Stomach (tissue), 9 donors: ENCODE data around the gene C9orf72. TPM values are rescaled to one million over a fixed set of nuclear protein-coding genes. Genes with fewer than 3 reads are reported as not detected.

Experiments used
- DNase-seq, 2 donors: peaks; one replicate each; pipeline versions ENCODE4 v3.0.0 to v3.0.0-alpha.2; 2013 to 2019
- H3K27ac ChIP-seq, 5 donors: fragments of 200-600 bp in 4 of 5; sonication (generic) in 4 of 5; one replicate each; pipeline ENCODE4 v1.5.1; 2013 to 2019; ENCODE audit warnings: mild to moderate bottlenecking in 1 of 5, moderate library complexity in 1 of 5
- H3K27me3 ChIP-seq, 3 donors: fragments of 200-600 bp; sonication (generic); one replicate each; pipeline ENCODE4 v1.5.1; 2017 to 2019; ENCODE audit warnings: mixed run types in 1 of 3
- H3K36me3 ChIP-seq, 4 donors: fragments of 200-600 bp; sonication (generic); 1 replicate in 3 of 4; 2 replicates in 1 of 4; pipeline ENCODE4 v1.5.1; 2016 to 2019
- H3K4me1 ChIP-seq, 4 donors: fragments of 200-600 bp; sonication (generic); one replicate each; pipeline ENCODE4 v1.5.1; 2016 to 2019
- H3K4me3 ChIP-seq, 4 donors: fragments of 200-600 bp; sonication (generic) in 3 of 4; one replicate each; pipeline ENCODE4 v1.5.1; 2016 to 2019; ENCODE audit warnings: mild to moderate bottlenecking in 1 of 4
- H3K9me3 ChIP-seq, 4 donors: fragments of 200-600 bp; sonication (generic); one replicate each; pipeline ENCODE4 v1.5.1; 2016 to 2019
- CTCF ChIP-seq, 7 experiments: fragments of 450-650 bp in 4 of 7; fragments of 200-600 bp in 3 of 7; sonication (generic) in 3 of 7; IDR thresholded peaks; one replicate each; pipeline ENCODE4 v1.5.1; 2016 to 2019; ENCODE audit warnings: antibody characterized with exemption in 7 of 7, control low read depth in 2 of 7, mild to moderate bottlenecking in 1 of 7
- EP300 ChIP-seq: sonication (generic); formaldehyde crosslinking; IDR thresholded peaks from one replicate; pipeline ENCODE4 v1.6.1; 2017; ENCODE audit warnings: antibody characterized with exemption
- POLR2A ChIP-seq, 4 donors: fragments of 450-650 bp; IDR thresholded peaks; one replicate each; pipeline ENCODE4 v1.6.1; 2016; ENCODE audit warnings: antibody characterized with exemption in 4 of 4, control low read depth in 2 of 4, mild to moderate bottlenecking in 1 of 4, moderate library complexity in 1 of 4
- POLR2AphosphoS5 ChIP-seq, 3 donors: sonication (generic); formaldehyde crosslinking; IDR thresholded peaks; one replicate each; pipeline ENCODE4 v1.6.1; 2016; ENCODE audit warnings: antibody characterized with exemption in 3 of 3
- WGBS, 5 donors: extraction: QIAGEN DNeasy Blood & Tissue Kit in 3 of 5; methylation state at CpG; one replicate each; pipeline versions ENCODE4 v1.1.5 to v1.1.7; 2013 to 2018; 5-methylcytosine and 5-hydroxymethylcytosine counted together
- intact Hi-C: fragments of 100-400 bp; cut with DNase I; formaldehyde crosslinking; loops from one replicate; pipeline ENCODE4 v1.15.1; 2023; ENCODE audit warnings: low total_unique reads
- polyA plus RNA-seq, 3 donors: library from polyadenylated mRNA; stranded (reverse); fragments of 200-250 nt; gene quantifications; one replicate each; pipeline ENCODE4 v1.2.3, GENCODE V29; 2013
- total RNA-seq, 5 donors: library from RNA; depleted of rRNA; stranded (reverse); fragments of >200 nt; gene quantifications; one replicate each; pipeline versions ENCODE4 v1.1.0 to v1.2.3, GENCODE V29; 2014 to 2016
- donor health status: healthy with polysubstance abuse.
- donor health status: Bipolar disorder and iron deficiency.
- donor health status: healthy.

The C9orf72 gene
- total and polyA plus RNA-seq, 8 donors: 2.6 to 69.9 (median 9.1) TPM

- intact Hi-C loops: no loop called here
- H3K4me3 ChIP-seq: no peak overlapping the region
- no peak for DNase-seq
- H3K36me3 ChIP-seq: peaks cover 0 to 61% (median 53%) of the 10 kb centered on the region in 4 donors
- H3K4me1 ChIP-seq: peaks cover 0 to 16% (median 5%) of the 10 kb centered on the region in 4 donors
- no peak for TF ChIP-seq POLR2AphosphoS5 (IDR thresholded peaks at IDR 0.05)
- no peak for TF ChIP-seq CTCF (IDR thresholded peaks at IDR 0.05)
- no peak for TF ChIP-seq EP300
- no peak for TF ChIP-seq POLR2A (IDR thresholded peaks at IDR 0.05)
- no peaks in the 10 kb centered on the region for H3K9me3 ChIP-seq
- WGBS, 5 donors: 75 to 90% (median 83%) methylated on average over 4 of the region's 4 CpGs
- H3K27me3 ChIP-seq: no peaks in the 10 kb centered on the region
- H3K27ac ChIP-seq: peak overlapping the region in 1 of 5 donors; percentile 6
Measured at GRCh38 chr9:27563738-27564430, 9.4 kb downstream of the C9orf72 start.

GRCh38 chr9:27561685-27562084, 11.6 kb downstream of the C9orf72 start:
- peak in 1 of 2 donors; percentile 51 for DNase-seq
- peaks cover 7 to 78% (median 72%) of the 10 kb centered on the region in 4 donors for H3K36me3 ChIP-seq
- no peak overlapping the region for H3K27ac ChIP-seq
- H3K4me1 ChIP-seq: peaks cover 0 to 10% (median 3%) of the 10 kb centered on the region in 4 donors
- no peaks in the 10 kb centered on the region for H3K27me3 ChIP-seq
- no peaks in the 10 kb centered on the region for H3K9me3 ChIP-seq
- TF ChIP-seq CTCF (IDR thresholded peaks at IDR 0.05): no peak
- TF ChIP-seq EP300: no peak
- no peak for TF ChIP-seq POLR2A (IDR thresholded peaks at IDR 0.05)
- no peak for TF ChIP-seq POLR2AphosphoS5 (IDR thresholded peaks at IDR 0.05)
- WGBS, 5 donors: 46 to 64% (median 58%) methylated on average over 3 of the region's 3 CpGs
- intact Hi-C loops: no loop called here
- no peak overlapping the region for H3K4me3 ChIP-seq

- DNase-seq: no peak
- Histone ChIP-seq H3K4me1 (peaks cover 0 to 4% (median 2%) of the 10 kb centered on the region in 4 donors), H3K36me3 (peaks cover 14 to 82% (median 75%) of the 10 kb centered on the region in 4 donors), H3K9me3 (no peaks in the 10 kb centered on the region), H3K4me3 (no peak overlapping the region), H3K27me3 (no peaks in the 10 kb centered on the region), H3K27ac (no peak overlapping the region)
- TF ChIP-seq POLR2A (IDR thresholded peaks at IDR 0.05) (no peak), POLR2AphosphoS5 (IDR thresholded peaks at IDR 0.05) (no peak), EP300 (no peak), CTCF (IDR thresholded peaks at IDR 0.05) (no peak)
- intact Hi-C loops: no loop called here
Measured at GRCh38 chr9:27560457-27560856, 12.8 kb downstream of the C9orf72 start.

- H3K27me3 ChIP-seq: no peaks in the 10 kb centered on the region
- no peak for DNase-seq
- H3K36me3 ChIP-seq: peaks cover 14 to 90% (median 83%) of the 10 kb centered on the region in 4 donors
- intact Hi-C loops: no loop called here
- no peaks in the 10 kb centered on the region for H3K4me1 ChIP-seq
- H3K9me3 ChIP-seq: no peaks in the 10 kb centered on the region
- H3K27ac ChIP-seq: no peak overlapping the region
- no peak for TF ChIP-seq POLR2A (IDR thresholded peaks at IDR 0.05)
- TF ChIP-seq EP300: no peak
- H3K4me3 ChIP-seq: no peak overlapping the region
Measured at GRCh38 chr9:27558307-27558706, 15.0 kb downstream of the C9orf72 start.

DNA sequence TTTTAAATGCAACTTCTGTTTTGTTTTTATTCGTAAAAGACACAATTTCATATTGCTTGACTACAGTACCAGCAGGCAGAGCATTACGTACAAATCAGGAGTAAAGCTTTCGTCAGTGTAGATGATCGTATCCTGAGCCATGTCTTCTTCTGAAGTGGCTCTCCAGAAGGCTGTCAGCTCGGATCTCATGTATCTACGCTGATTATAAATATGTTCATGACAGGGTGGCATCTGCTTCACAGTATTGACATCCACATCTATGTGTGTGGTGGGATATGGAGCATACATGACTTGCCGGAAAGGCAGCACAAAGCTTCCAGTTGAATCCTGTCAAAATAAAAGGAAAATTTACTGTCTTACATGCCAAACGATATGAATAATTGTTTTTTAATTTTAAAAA, 16.8 kb downstream of the C9orf72 start:
- H3K4me3 ChIP-seq: no peak overlapping the region
- no peak for DNase-seq
- TF ChIP-seq CTCF (IDR thresholded peaks at IDR 0.05) (no peak), POLR2AphosphoS5 (IDR thresholded peaks at IDR 0.05) (no peak), POLR2A (IDR thresholded peaks at IDR 0.05) (no peak)
- intact Hi-C loops: no loop called here
- 89 to 94% (median 91%) methylated on average over 8 of the region's 8 CpGs for WGBS, 5 donors
- no peaks in the 10 kb centered on the region for H3K4me1 ChIP-seq
- H3K9me3 ChIP-seq: no peaks in the 10 kb centered on the region
- no peaks in the 10 kb centered on the region for H3K27me3 ChIP-seq
- peaks cover 21 to 100% (median 92%) of the 10 kb centered on the region in 4 donors for H3K36me3 ChIP-seq
- H3K27ac ChIP-seq: no peak overlapping the region
